GM19025 (cell line): Measurements from ENCODE around the gene CLMP.
"Not testable (repeated sequence)": the region's sequence is repeated elsewhere in the genome, so short reads cannot be mapped to it uniquely, and the experiment has no call there.

Experiments
- ATAC-seq: cut with Tn5 transposase; IDR thresholded peaks from one replicate; pipeline ENCODE4 v1.9.1; 2021; ENCODE audit warnings: mild to moderate bottlenecking, low read depth, moderate library complexity; ENCODE audit not compliant: unreplicated experiment

Gene CLMP

GRCh38 chr11:123218451-123218850, 23.4 kb upstream of the CLMP start:
- ATAC-seq = no peak

GRCh38 chr11:123217897-123218296, 22.8 kb upstream of the CLMP start:
- no peak for ATAC-seq

- no peak for ATAC-seq
Observed at GRCh38 chr11:123216249-123216648, 21.2 kb upstream of the CLMP start.

- ATAC-seq = no peak
Observed at GRCh38 chr11:123214940-123215339, 19.9 kb upstream of the CLMP start.

- no peak for ATAC-seq
Observed at GRCh38 chr11:123214396-123214795, 19.3 kb upstream of the CLMP start.

GRCh38 chr11:123213307-123213771, 18.3 kb upstream of the CLMP start:
- ATAC-seq = no peak

- no peak for ATAC-seq
Observed at GRCh38 chr11:123212406-123212805, 17.4 kb upstream of the CLMP start.

GRCh38 chr11:123211981-123212380, 16.9 kb upstream of the CLMP start:
- ATAC-seq = no peak

GRCh38 chr11:123211149-123211852, 16.3 kb upstream of the CLMP start:
- ATAC-seq = no peak

- no peak for ATAC-seq
Observed at GRCh38 chr11:123209591-123209990, 14.5 kb upstream of the CLMP start.

- no peak for ATAC-seq
Observed at GRCh38 chr11:123206791-123207434, 11.9 kb upstream of the CLMP start.

- not testable (repeated sequence) for ATAC-seq
Observed at GRCh38 chr11:123206055-123206454, 11.0 kb upstream of the CLMP start.

GRCh38 chr11:123203934-123204333, 8.9 kb upstream of the CLMP start:
- ATAC-seq = no peak

GRCh38 chr11:123203471-123203870, 8.4 kb upstream of the CLMP start:
- ATAC-seq = no peak

- no peak for ATAC-seq
Observed at GRCh38 chr11:123202155-123203151, 7.4 kb upstream of the CLMP start.

- ATAC-seq = no peak
Observed at GRCh38 chr11:123200264-123200663, 5.2 kb upstream of the CLMP start.

GRCh38 chr11:123197711-123198110, 2.7 kb upstream of the CLMP start:
- ATAC-seq = no peak

GRCh38 chr11:123196060-123196714, 1.1 kb upstream of the CLMP start:
- no peak for ATAC-seq

- no peak for ATAC-seq
Observed at GRCh38 chr11:123194337-123195187, 486 bp downstream of the CLMP start.

- ATAC-seq = no peak
Observed at GRCh38 chr11:123193742-123194141, 1.3 kb downstream of the CLMP start.
